Endothelial cell of umbilical vein (primary cell): Measurements from ENCODE around the gene BMPR1A. TPM values are rescaled to one million over a fixed set of nuclear protein-coding genes. Genes with fewer than 3 reads are reported as not detected.

Experiments
- BruUV-seq: library from RNA; stranded (reverse); fragments of 400-500 nt; replicated peaks from 2 replicates; lab custom pipeline; 2021; lab: Mats Ljungman, UMichigan
- CTCF ChIA-PET: fragments of 300-600, 350-600 bp; sonication (Branson Sonifier 250); formaldehyde crosslinking; loops from one replicate; lab custom pipeline; 2021; ENCODE audit warnings: antibody characterized with exemption, inconsistent platforms; lab: Charles Lee
- POLR2A ChIA-PET: fragments of 300-600, 350-600 bp; sonication (Branson Sonifier 250); formaldehyde crosslinking; loops from one replicate; lab custom pipeline; 2021; ENCODE audit warnings: antibody characterized with exemption, inconsistent platforms; lab: Charles Lee
- DNase-seq: peaks from one replicate; pipeline ENCODE4 v3.0.0-alpha.2; 2011; ENCODE audit warnings: low read depth, low spot score
- FAIRE-seq: peaks from 2 replicates; lab custom pipeline; 2011; peaks lifted over from hg19 to GRCh38; lab: Jason Lieb, UNC
- H2AFZ ChIP-seq: 2 replicates; pipeline ENCODE4 v1.6.0; 2012; ENCODE audit warnings: low read depth, low read length, control low read depth, inconsistent platforms
- H3K27ac ChIP-seq: 2 replicates; pipeline ENCODE4 v1.5.1; 2011; ENCODE audit warnings: low read depth, mild to moderate bottlenecking, control low read depth, low read length, moderate library complexity; ENCODE audit not compliant: insufficient read depth
- H3K27me3 ChIP-seq, 2 experiments: 2 replicates each; pipeline versions ENCODE4 v1.6.0 to v1.6.1; 2011; ENCODE audit warnings: low read length in 2 of 2, mixed read lengths in 1 of 2; ENCODE audit not compliant: control insufficient read depth in 2 of 2, insufficient read depth in 2 of 2
- H3K36me3 ChIP-seq, 2 experiments: 2 replicates in 1 of 2; 3 replicates in 1 of 2; pipeline ENCODE4 v1.5.1; 2011; ENCODE audit warnings: low read length in 2 of 2, mild to moderate bottlenecking in 1 of 2, moderate library complexity in 1 of 2; ENCODE audit not compliant: control insufficient read depth in 2 of 2, insufficient read depth in 2 of 2; ENCODE audit errors: extremely low read depth in 1 of 2
- H3K4me1 ChIP-seq: 3 replicates; pipeline ENCODE4 v1.5.1; 2011; ENCODE audit warnings: mild to moderate bottlenecking, low read length; ENCODE audit not compliant: control insufficient read depth, insufficient read depth; ENCODE audit errors: extremely low read depth
- H3K4me2 ChIP-seq: 2 replicates; pipeline ENCODE4 v1.6.1; 2011; ENCODE audit warnings: low read length, control low read depth, mixed read lengths; ENCODE audit not compliant: insufficient read depth
- H3K4me3 ChIP-seq, 3 experiments: fragments of 200-600 bp in 1 of 3; sonication (generic), shearing (Covaris generic) in 1 of 3; replicated peaks in 1 of 3; 2 replicates each; pipeline ENCODE4 v1.5.1; 2011 to 2016; ENCODE audit warnings: control low read depth in 3 of 3, low read length in 3 of 3, mild to moderate bottlenecking in 2 of 3, inconsistent platforms in 1 of 3, low read depth in 1 of 3, moderate library complexity in 1 of 3; ENCODE audit not compliant: insufficient read depth in 1 of 3
- H3K79me2 ChIP-seq: 2 replicates; pipeline ENCODE4 v1.6.0; 2012; ENCODE audit warnings: low read length, inconsistent platforms; ENCODE audit not compliant: control insufficient read depth, insufficient read depth
- H3K9ac ChIP-seq: replicated peaks from 2 replicates; pipeline ENCODE3; 2011; ENCODE audit warnings: low read length, control low read depth; ENCODE audit not compliant: insufficient read depth; ENCODE audit errors: extremely low read depth
- H3K9me1 ChIP-seq: replicated peaks from 3 replicates; pipeline ENCODE4 v1.6.0; 2011; ENCODE audit warnings: mild to moderate bottlenecking, low read length; ENCODE audit not compliant: control insufficient read depth, insufficient read depth; ENCODE audit errors: extremely low read depth
- H3K9me3 ChIP-seq: replicated peaks from 2 replicates; pipeline ENCODE4 v1.5.1; 2012; ENCODE audit warnings: low read length, inconsistent platforms; ENCODE audit not compliant: control insufficient read depth, insufficient read depth
- H4K20me1 ChIP-seq: replicated peaks from 2 replicates; pipeline ENCODE3; 2011; ENCODE audit warnings: mild to moderate bottlenecking, low read length; ENCODE audit not compliant: control insufficient read depth, insufficient read depth; ENCODE audit errors: extremely low read depth
- CTCF ChIP-seq, 2 donors: IDR thresholded peaks; 1 replicate in 1 of 2; 2 replicates in 1 of 2; pipeline ENCODE4 v1.5.1; 2011; ENCODE audit warnings: low read length in 2 of 2, mild to moderate bottlenecking in 2 of 2, moderate library complexity in 2 of 2, control low read depth in 1 of 2, inconsistent platforms in 1 of 2, low read depth in 1 of 2; ENCODE audit not compliant: insufficient read depth in 1 of 2; ENCODE audit errors: extremely low read depth in 1 of 2
- EZH2 ChIP-seq: IDR thresholded peaks from 2 replicates; pipeline ENCODE4 v1.6.1; 2012; ENCODE audit warnings: borderline replicate concordance, low read depth, mild to moderate bottlenecking, moderate library complexity, low read length, inconsistent platforms; ENCODE audit not compliant: severe bottlenecking
- FOS ChIP-seq: IDR thresholded peaks from 2 replicates; pipeline ENCODE4 v1.6.1; 2011; ENCODE audit warnings: mild to moderate bottlenecking, low read length, moderate library complexity, borderline replicate concordance; ENCODE audit not compliant: insufficient read depth
- GATA2 ChIP-seq: IDR thresholded peaks from 2 replicates; pipeline ENCODE4 v1.7.0; 2011; ENCODE audit warnings: low read depth, mild to moderate bottlenecking, moderate library complexity, mixed read lengths, low read length; ENCODE audit not compliant: insufficient read length, insufficient read depth
- JUN ChIP-seq: IDR thresholded peaks from 2 replicates; pipeline ENCODE4 v1.6.1; 2011; ENCODE audit warnings: borderline replicate concordance, low read depth; ENCODE audit not compliant: insufficient read length, insufficient read depth
- MAX ChIP-seq: IDR thresholded peaks from 2 replicates; pipeline ENCODE4 v1.6.1; 2011; ENCODE audit not compliant: insufficient read depth, insufficient read length
- MYC ChIP-seq: IDR thresholded peaks from one replicate; pipeline ENCODE4 v1.6.1; 2011; ENCODE audit warnings: mild to moderate bottlenecking, low read depth, low read length
- POLR2A ChIP-seq: IDR thresholded peaks from 2 replicates; pipeline ENCODE4 v1.6.1; 2012; ENCODE audit warnings: low read depth, mild to moderate bottlenecking, control low read depth, low read length
- POLR2AphosphoS5 ChIP-seq: IDR thresholded peaks from 2 replicates; pipeline ENCODE4 v1.6.1; 2012; ENCODE audit warnings: low read depth, mild to moderate bottlenecking, control low read depth, low read length, moderate library complexity; ENCODE audit not compliant: insufficient read depth
- dilution Hi-C: fragments of 300-500 bp; cut with MboI; formaldehyde crosslinking; loops from one replicate; pipeline ENCODE4 v1.15.0; 2019; ENCODE audit warnings: low sequenced_read_pairs; ENCODE audit not compliant: extremely low pct_ligation_motif_present
- intact Hi-C: fragments of 100-400 bp; cut with micrococcal nuclease; formaldehyde crosslinking; loops from one replicate; pipeline ENCODE4 v1.10.0; 2022
- polyA plus RNA-seq, 4 experiments: library from polyadenylated mRNA; depleted of rRNA in 3 of 4; stranded (reverse) in 3 of 4; unstranded in 1 of 4; fragments of >200 nt; gene quantifications; 2 replicates each; pipeline versions ENCODE4 v1.2.1 to v1.2.3, GENCODE V29; 2011 to 2012; ENCODE audit warnings: missing spikeins in 1 of 4
- total RNA-seq: library from RNA; stranded (reverse); gene quantifications from 2 replicates; pipeline ENCODE4 v1.2.3, GENCODE V29; 2021

The BMPR1A gene
- total and polyA plus RNA-seq, 2 donors (not counting 3 experiments of a cell fraction or from before 2014, with no cell fraction given) = not detected

- no peaks in the 10 kb centered on the region for H3K4me1 ChIP-seq
- H3K36me3 ChIP-seq = no peaks in the 10 kb centered on the region
- H3K27ac ChIP-seq = no peak overlapping the region
- dilution Hi-C loops = no loop called here
- no peaks in the 10 kb centered on the region for H4K20me1 ChIP-seq
- intact Hi-C loops = no loop called here
- POLR2A ChIA-PET = no interaction called here
- H3K4me2 ChIP-seq = no peak overlapping the region
- BruUV-seq = no TSS peak
- CTCF ChIA-PET = interaction anchor here (1.2 kb wide), 1 partner anchor 48 kb away, joined by 3 read pairs; no protein-coding TSS in a partner anchor
- no peak overlapping the region for H3K4me3 ChIP-seq
- FAIRE-seq (no peak), DNase-seq (no peak)
- no peak overlapping the region for H3K9ac ChIP-seq
- no peaks in the 10 kb centered on the region for H3K79me2 ChIP-seq
- H3K9me1 ChIP-seq = no peaks in the 10 kb centered on the region
- no peaks in the 10 kb centered on the region for H3K9me3 ChIP-seq
- TF ChIP-seq FOS (no peak), POLR2AphosphoS5 (no peak), POLR2A (no peak), JUN (no peak), MYC (no peak), MAX (no peak), EZH2 (no peak), CTCF (IDR thresholded peaks at IDR 0.05; ENCODE audit: extremely low read depth in 1 of 2, insufficient read depth in 1 of 2, low read depth in 1 of 2, low read length in 2 of 2) (no peak), GATA2 (no peak)
- peaks cover 32 to 41% of the 10 kb centered on the region in 2 experiments for H3K27me3 ChIP-seq
- no peak overlapping the region for H2AFZ ChIP-seq
These were observed 29.9 kb downstream of the BMPR1A start for GRCh38 chr10:86786368-86786767.
